ENCODE results near the gene MTX1.
A peak's percentile ranks its signal among the peaks of the same experiment; 100 is the strongest.

Gene MTX1

GRCh38 chr1:155175927-155176371, 32.5 kb upstream of the MTX1 start:
- in situ Hi-C loops (cut with MboI; ENCODE audit: low pct_unique_long_range_greater_than_20kb, low sequenced_read_pairs, unreplicated experiment) = no loop called here
- TF ChIP-seq CTCF (IDR thresholded peaks at IDR 0.05; ENCODE audit: extremely low read depth, insufficient read depth, missing control alignments) = peak; percentile 9

GRCh38 chr1:155176544-155177071, 31.9 kb upstream of the MTX1 start:
- peak; percentile 95 for DNase-seq (ENCODE audit: low spot score)
- TF ChIP-seq CTCF (IDR thresholded peaks at IDR 0.05; ENCODE audit: extremely low read depth, insufficient read depth, missing control alignments) = peak; percentile 86
- in situ Hi-C loops (cut with MboI; ENCODE audit: low pct_unique_long_range_greater_than_20kb, low sequenced_read_pairs, unreplicated experiment) = no loop called here

More at GRCh38 chr1:155175927-155176371, 32.5 kb upstream of the MTX1 start:
- peak; percentile 17 for DNase-seq (ENCODE audit: low spot score)

GRCh38 chr1:155177192-155177917, 31.1 kb upstream of the MTX1 start:
- in situ Hi-C loops (cut with MboI; ENCODE audit: low pct_unique_long_range_greater_than_20kb, low sequenced_read_pairs, unreplicated experiment) = no loop called here
- no peak for TF ChIP-seq CTCF (IDR thresholded peaks at IDR 0.05; ENCODE audit: extremely low read depth, insufficient read depth, missing control alignments)
- DNase-seq (ENCODE audit: low spot score) = peak; percentile 45

- DNase-seq (ENCODE audit: low spot score) = no peak
- TF ChIP-seq CTCF (IDR thresholded peaks at IDR 0.05; ENCODE audit: extremely low read depth, insufficient read depth, missing control alignments) = no peak
- in situ Hi-C loops (cut with MboI; ENCODE audit: low pct_unique_long_range_greater_than_20kb, low sequenced_read_pairs, unreplicated experiment) = no loop called here
These were observed 30.6 kb upstream of the MTX1 start for GRCh38 chr1:155177918-155178281.

GRCh38 chr1:155178441-155179111, 29.9 kb upstream of the MTX1 start:
- in situ Hi-C loops (cut with MboI; ENCODE audit: low pct_unique_long_range_greater_than_20kb, low sequenced_read_pairs, unreplicated experiment) = no loop called here
- DNase-seq (ENCODE audit: low spot score) = no peak
- TF ChIP-seq CTCF (IDR thresholded peaks at IDR 0.05; ENCODE audit: extremely low read depth, insufficient read depth, missing control alignments) = no peak

GRCh38 chr1:155179112-155180031, 29.1 kb upstream of the MTX1 start:
- in situ Hi-C loops (cut with MboI; ENCODE audit: low pct_unique_long_range_greater_than_20kb, low sequenced_read_pairs, unreplicated experiment) = no loop called here
- no peak for TF ChIP-seq CTCF (IDR thresholded peaks at IDR 0.05; ENCODE audit: extremely low read depth, insufficient read depth, missing control alignments)
- DNase-seq (ENCODE audit: low spot score) = no peak

All from GM13977 (cell line).